Epithelial cell of prostate (primary cell): ENCODE data around the gene PEX26.
"Not testable (repeated sequence)": the region's sequence is repeated elsewhere in the genome, so short reads cannot be mapped to it uniquely, and the experiment has no call there.

Experiments used
- DNase-seq: peaks from one replicate; pipeline ENCODE4 v3.0.0-alpha.2; 2011; ENCODE audit warnings: low read depth, low spot score
- H3K27ac ChIP-seq: fragments of 450-650 bp; 2 replicates; pipeline ENCODE4 v1.5.1; 2017; ENCODE audit warnings: mild to moderate bottlenecking

Gene PEX26

DNA sequence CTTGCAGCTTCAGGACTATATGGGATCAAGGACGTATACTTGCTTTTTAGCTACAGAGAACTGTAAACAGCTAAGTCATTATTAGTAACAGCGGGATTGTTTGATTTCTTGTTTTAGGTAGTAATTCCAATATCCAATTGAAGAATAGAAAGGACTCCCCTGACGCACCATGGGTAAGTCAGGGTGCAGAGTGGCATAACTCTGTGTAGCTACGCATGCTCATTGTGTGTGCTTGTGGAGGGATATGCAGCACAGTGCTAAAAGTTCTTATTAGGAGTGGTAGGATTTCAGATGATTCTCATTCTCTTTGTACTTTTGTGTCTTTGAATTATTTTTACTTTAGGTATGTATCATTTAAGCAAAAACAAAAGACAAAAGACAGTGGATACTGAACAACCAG lies 7.7 kb upstream of the PEX26 start:
- no peak for DNase-seq

GRCh38 chr22:18070556-18071306 lies 7.1 kb upstream of the PEX26 start:
- peak overlapping the region; percentile 57 for H3K27ac ChIP-seq
- DNase-seq, result no peak

More for the DNA sequence above, 7.7 kb upstream of the PEX26 start:
- H3K27ac ChIP-seq, result peak overlapping the region; percentile 57

GRCh38 chr22:18071307-18071967 lies 6.4 kb upstream of the PEX26 start:
- DNase-seq, result not testable (repeated sequence)

DNA sequence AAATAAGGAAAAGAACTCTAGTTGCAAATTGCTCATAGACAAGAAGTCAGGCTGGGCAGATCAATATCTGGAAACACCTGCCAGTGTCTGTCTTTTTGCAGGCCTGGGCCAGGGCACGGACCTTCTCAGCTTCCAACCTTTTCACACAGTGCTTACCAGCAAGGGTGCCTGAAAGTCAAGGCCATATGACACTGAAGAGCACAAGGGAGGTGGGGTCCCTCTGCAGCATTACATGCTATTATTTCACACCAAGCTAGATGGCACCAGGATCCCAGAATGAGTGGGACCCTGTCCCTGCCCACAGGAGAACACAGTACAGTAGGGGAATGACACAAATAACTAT lies 5.9 kb upstream of the PEX26 start:
- H3K27ac ChIP-seq, result no peak overlapping the region
- DNase-seq, result no peak

More at GRCh38 chr22:18071307-18071967, 6.4 kb upstream of the PEX26 start:
- H3K27ac ChIP-seq, result peak overlapping the region; percentile 57

DNA sequence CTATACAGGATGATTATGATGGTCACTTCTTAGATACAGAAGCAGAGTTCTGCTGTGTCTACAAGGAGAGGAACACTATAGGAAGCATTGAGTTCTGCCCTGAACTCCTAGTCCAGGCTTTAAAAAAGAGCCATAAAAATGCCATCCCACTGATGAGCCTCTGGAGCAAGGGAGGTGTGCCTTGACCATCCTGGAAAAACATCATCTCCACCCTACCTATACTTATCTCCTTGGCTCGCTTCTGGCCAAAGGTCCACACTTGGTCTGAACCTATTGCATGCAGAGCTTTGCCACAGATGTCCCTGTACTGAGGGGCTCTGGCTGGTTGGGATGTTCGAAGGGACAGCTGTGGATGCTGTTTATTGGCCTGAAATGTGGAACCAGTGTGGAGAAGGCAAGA lies 4.3 kb upstream of the PEX26 start:
- DNase-seq, result no peak
- no peak overlapping the region for H3K27ac ChIP-seq

DNA sequence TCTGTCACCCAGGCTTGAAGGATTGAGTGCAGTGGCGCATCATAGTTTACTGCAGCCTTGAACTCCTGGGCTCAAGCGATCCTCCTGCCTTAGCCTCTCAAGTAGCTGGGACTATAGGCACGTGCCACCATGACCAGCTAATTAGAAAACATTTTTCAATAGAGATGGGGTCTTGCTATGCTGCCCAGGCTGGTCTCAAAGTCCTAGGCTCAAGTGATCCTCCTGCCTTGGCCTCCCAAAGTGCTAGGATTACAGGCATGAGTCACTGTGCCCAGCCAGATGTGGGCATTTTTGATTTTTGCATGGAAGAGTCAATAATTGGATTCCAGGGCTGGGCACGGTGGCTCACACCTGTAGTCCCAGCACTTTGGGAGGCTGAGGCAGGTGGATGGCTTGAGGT lies 3.9 kb upstream of the PEX26 start:
- DNase-seq, H3K27ac ChIP-seq: not testable (repeated sequence)

DNA sequence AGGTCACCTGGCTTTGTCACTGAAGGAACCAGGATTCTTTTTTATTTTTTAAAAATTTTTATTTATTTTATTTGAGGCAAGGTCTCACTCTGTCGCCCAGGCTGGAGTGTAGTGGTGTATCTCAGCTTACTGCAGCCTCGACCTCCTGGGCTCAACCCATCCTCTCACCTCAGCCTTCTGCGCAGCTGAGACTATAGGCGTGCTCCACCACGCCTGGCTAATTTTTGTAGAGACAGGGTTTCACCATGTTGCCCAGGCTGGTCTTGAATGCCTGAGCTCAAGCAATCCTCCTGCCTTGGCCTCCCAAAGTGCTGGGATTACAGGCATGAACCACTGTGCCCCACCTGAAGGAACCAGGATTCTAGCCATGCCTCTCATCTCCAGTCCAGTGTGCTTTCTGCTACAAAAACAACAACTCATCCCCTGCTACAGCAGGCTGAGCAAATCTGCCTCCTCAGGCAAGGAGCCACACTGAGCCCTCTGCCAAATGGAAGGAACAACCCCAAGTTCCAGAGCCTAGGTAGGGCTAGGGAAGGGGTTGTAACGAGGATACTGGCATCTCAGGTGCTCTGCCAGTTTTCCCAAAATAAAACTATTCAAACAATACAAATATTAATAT lies 2.6 kb upstream of the PEX26 start:
- no peak for DNase-seq
- no peak overlapping the region for H3K27ac ChIP-seq

GRCh38 chr22:18075720-18076497 lies 1.9 kb upstream of the PEX26 start:
- H3K27ac ChIP-seq, result peak overlapping the region; percentile 69
- DNase-seq, result no peak

DNA sequence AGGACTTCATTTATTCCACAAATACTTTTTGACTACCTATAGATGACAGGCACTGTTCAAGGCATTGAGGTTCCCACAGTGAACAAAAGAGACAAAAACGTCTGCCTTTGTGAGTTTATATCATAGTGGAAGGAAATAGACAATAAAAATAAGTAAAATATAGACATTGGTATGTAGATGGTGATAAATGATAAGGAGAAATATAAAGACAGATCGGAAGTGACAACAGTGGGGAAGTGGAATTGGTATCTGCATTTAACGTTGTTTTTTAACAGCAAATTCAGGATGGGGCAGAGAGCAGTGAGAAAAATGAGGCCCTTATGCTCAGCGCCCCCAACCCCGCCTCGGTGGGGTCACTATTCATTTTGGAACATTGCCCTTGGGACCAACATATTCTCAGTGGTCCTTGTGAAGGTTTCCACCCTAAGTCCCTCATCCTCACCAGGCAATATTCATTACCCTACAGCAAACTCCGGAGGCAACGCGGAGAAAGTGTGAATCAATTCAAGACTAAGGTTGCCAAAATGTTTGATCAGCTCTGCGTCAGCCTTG lies 627 bp upstream of the PEX26 start:
- H3K27ac ChIP-seq, result peak overlapping the region; percentile 69
- no peak for DNase-seq

DNA sequence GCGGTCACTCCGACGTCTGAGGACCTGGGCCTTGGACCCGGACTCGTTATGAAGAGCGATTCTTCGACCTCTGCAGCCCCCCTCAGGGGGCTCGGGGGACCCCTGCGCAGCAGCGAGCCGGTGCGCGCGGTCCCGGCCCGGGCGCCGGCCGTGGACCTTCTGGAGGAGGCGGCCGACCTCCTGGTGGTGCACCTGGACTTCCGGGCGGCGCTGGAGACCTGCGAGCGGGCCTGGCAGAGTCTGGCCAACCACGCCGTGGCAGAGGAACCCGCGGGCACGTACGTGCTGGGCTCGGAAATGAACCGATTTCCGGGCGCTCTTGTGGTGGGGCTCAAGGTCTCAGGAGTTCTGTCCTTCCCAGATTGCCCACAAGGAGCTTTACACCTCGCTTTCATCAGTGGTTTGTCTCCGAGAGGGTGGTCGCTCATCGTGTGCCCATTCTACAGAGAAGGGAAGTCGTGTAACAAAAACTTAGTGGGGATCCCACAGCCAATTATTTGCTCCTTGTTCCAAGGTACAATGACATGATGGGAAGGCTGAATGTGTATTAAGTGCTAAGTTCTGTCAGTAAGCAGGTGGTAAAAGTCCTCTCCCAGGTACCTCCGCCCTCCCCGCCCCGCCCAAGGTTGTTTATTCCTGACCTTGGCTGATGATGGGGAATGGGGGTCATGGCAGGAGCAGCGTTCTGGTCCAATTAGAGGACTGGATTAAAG lies 695 bp downstream of the PEX26 start:
- no peak for DNase-seq
- peak overlapping the region; percentile 69 for H3K27ac ChIP-seq

DNA sequence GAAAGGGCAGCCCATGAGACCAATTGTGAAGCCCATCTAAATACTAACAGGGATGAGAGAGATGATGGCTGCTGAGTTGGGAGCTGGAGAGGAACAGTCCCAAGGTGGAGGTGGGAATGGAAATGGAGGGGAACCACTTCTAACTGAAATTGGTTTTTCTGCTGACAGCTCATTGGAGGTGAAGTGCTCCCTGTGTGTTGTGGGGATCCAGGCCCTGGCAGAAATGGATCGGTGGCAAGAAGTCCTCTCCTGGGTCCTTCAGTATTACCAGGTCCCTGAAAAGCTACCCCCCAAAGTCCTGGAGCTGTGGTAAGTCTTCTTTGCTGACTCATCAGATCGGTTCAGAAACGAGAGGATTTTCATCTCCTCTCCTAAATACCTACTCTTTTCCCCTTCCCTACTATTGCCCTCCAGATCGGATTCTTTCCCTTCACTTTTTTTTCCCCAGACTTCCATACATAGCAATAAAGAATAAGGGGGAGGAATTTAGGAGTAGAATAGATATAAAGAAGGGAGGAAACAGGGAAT lies 2.0 kb downstream of the PEX26 start:
- no peak overlapping the region for H3K27ac ChIP-seq
- DNase-seq, result no peak

GRCh38 chr22:18081416-18081815 lies 3.6 kb downstream of the PEX26 start:
- no peak for DNase-seq
- no peak overlapping the region for H3K27ac ChIP-seq

- no peak for DNase-seq
- H3K27ac ChIP-seq, result no peak overlapping the region
Observed at GRCh38 chr22:18082467-18082866, 4.7 kb downstream of the PEX26 start.

GRCh38 chr22:18083406-18083805 lies 5.6 kb downstream of the PEX26 start:
- no peak overlapping the region for H3K27ac ChIP-seq
- DNase-seq, result no peak

DNA sequence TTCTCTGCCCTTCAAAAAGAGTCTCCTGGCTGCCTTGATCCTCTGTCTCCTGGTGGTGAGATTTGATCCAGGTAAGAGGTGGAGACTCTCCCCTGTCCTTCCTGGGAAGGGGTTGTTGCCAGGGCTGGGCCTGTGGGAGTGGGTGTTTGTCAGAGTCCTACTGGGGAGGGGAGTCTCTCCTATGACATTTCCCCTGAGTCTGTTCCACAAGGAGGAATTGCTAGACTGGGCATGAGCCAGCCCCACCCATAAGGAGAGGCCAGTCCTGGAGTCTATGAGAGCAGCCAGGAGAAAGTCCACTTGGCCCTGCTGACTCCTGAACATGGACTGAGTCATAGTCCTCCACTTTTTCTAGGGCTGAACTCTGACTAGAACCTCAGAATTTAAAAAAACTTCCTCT lies 7.4 kb downstream of the PEX26 start:
- no peak for DNase-seq
- H3K27ac ChIP-seq, result peak overlapping the region; percentile 13

DNA sequence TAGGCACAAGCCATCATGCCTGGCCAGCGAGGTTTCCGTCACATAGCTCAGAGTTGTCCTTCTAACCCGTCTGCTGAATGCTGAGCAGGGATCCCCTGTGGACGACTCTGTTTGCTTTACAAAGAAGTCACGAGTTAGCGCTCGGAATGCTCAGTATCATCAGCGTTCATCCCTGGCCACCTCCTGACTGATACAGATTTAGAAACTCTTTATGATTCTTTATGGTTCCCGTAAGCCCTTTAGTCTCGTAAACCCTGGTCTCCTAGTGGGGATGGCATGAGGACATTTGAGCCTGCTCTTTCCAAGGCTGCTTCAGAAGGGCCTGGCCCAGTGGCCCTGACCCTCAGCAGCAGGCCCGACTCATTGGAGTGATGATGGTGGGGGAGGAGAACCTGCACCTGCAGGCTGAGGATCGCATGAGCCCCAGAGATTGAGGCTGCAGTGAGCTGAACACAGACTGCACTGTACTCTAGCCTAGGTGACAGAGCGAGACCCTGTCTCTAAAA lies 9.6 kb downstream of the PEX26 start:
- H3K27ac ChIP-seq, result no peak overlapping the region
- no peak for DNase-seq

DNA sequence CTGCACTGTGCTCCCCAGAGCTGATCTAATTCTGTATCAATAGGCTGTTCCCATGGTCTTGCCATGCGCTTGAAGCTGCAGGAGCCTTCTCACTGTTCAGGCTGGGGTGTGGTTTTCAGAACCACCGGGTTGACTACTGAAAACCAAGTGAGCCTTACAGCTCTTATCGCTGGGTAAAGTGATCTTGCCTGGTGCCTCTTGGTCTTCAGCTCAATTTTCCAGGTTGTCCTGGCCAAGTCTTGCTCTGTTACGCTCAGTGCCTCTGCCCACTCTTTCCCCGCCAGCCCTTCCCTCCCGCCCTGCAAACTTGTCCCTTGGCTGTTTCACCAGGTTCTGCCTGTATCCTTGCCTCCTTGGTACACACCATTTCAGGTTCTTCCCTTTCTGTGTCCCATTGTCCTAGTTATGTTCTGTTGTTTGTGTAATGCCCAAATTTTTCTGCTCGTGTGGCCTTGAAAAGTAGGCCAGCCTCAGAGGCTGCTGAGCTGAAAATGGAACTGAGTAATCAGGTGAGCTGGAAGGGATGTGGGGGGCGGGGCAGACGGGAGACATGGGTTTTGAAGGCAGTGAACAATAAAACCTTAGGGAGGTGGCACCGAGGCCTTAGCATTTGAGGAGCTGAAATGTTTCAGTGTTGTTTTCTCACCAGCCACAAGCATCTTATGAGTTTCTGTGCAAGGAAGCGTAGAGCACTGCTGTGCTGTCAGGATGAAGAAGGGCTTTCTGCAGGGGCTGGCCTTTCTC lies 11.2 kb downstream of the PEX26 start:
- DNase-seq, result no peak
- no peak overlapping the region for H3K27ac ChIP-seq

- no peak overlapping the region for H3K27ac ChIP-seq
- no peak for DNase-seq
Observed at GRCh38 chr22:18090286-18090685, 12.5 kb downstream of the PEX26 start.

GRCh38 chr22:18091478-18091877 lies 13.7 kb downstream of the PEX26 start:
- DNase-seq, result no peak
- H3K27ac ChIP-seq, result peak overlapping the region; percentile 49
